Astrocyte of the spinal cord (primary cell): Measurements from ENCODE around the gene GNS.
A peak's percentile ranks its signal among the peaks of the same experiment; 100 is the strongest.

ENCODE experiments used
- DNase-seq: peaks from one replicate; pipeline ENCODE4 v3.0.0; 2011; ENCODE audit warnings: low read depth, low spot score
- H3K4me3 ChIP-seq: 2 replicates; pipeline ENCODE4 v1.5.1; 2011; ENCODE audit warnings: low read depth, mild to moderate bottlenecking, low read length, moderate library complexity
- in situ Hi-C: cut with HindIII; loops from 2 replicates; pipeline ENCODE4 v1.10.0; 2017; ENCODE audit warnings: low sequenced_read_pairs
- TF ChIP-seq, protein P1 (sequence below): IDR thresholded peaks from 2 replicates; pipeline ENCODE4 v1.5.1; 2012; ENCODE audit warnings: low read depth, mild to moderate bottlenecking, low read length, inconsistent platforms

GNS gene

DNA sequence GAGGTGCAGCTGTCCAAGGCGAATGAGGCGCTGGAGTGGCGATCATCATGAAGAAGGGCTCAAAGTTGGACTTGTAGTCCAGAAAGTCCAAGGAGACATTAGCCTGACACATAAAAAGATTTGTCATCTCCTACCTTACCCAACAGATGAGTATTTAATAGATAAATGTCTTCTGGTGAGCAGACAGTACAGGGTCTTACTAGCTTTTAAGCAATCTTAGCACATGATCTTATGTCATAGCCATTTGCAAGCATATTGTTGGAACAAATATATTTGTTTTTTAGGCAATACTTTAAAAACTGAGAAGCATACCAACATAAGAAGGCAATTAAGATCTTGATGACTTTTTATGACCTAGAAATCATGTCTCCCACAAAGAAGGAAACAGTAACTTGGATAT lies 16.0 kb downstream of the GNS start:
- no peak overlapping the region for H3K4me3 ChIP-seq
- TF ChIP-seq, protein P1, sequence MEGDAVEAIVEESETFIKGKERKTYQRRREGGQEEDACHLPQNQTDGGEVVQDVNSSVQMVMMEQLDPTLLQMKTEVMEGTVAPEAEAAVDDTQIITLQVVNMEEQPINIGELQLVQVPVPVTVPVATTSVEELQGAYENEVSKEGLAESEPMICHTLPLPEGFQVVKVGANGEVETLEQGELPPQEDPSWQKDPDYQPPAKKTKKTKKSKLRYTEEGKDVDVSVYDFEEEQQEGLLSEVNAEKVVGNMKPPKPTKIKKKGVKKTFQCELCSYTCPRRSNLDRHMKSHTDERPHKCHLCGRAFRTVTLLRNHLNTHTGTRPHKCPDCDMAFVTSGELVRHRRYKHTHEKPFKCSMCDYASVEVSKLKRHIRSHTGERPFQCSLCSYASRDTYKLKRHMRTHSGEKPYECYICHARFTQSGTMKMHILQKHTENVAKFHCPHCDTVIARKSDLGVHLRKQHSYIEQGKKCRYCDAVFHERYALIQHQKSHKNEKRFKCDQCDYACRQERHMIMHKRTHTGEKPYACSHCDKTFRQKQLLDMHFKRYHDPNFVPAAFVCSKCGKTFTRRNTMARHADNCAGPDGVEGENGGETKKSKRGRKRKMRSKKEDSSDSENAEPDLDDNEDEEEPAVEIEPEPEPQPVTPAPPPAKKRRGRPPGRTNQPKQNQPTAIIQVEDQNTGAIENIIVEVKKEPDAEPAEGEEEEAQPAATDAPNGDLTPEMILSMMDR, result no peak
- in situ Hi-C loops, result no loop called here
- no peak for DNase-seq

DNA sequence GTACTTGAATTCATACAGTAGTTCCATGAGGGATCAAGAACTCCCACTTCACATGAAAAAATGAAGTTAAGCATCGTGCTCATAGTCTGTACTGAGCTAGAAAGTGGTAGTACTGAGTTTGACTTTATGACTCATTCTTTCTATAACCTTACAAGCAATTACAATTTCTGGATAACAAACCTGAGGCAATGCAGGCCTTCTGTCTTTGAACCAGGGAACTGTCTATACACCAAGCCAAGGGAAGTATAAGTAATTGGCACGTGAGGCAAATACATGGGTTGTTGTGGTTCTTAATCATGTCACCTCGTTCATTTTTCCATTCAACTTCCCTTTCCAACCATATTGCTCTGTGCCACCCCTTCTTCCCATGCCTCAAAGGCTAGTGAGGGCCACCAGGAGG lies 16.8 kb downstream of the GNS start:
- TF ChIP-seq, protein P1, result no peak
- no peak for DNase-seq
- in situ Hi-C loops, result no loop called here
- no peak overlapping the region for H3K4me3 ChIP-seq

DNA sequence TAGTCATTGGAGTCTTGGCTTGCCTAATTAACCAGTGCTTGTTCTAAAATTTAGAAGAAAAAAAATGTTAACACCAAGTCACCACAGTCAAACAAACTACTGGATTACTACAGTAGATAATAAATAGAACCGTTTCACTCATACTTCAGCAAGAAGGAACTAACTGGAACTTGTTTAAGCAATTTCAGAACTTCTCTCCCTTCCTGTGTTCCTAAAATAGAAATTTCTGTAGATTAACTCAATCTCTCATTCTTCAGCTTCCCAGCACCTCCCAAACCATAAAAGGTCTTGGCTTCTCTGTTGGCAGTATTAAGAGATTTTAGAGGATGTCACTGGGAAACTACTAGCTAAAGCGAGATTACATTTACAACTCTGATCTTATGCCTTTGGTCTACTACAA lies 18.6 kb downstream of the GNS start:
- TF ChIP-seq, protein P1, result no peak
- H3K4me3 ChIP-seq, result no peak overlapping the region
- in situ Hi-C loops, result no loop called here
- DNase-seq, result no peak

DNA sequence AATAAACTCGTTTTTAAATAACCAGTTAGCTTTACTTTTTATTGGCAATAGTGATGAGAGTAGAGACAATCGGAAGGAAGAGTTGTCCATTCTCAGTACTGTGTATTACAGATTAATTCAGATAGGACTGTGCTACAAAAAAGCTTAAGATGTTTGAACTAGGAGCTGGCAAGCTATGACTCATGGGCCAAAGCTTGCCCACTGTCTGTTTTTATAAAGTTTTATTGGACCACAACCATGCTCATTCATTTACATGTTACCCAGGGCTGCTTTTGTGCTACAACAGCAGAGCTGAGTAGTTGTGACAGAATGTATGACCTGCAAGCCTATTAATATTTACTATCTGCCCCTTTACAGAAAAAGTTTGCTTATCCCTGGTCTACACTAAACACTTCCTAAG lies 19.4 kb downstream of the GNS start:
- no peak overlapping the region for H3K4me3 ChIP-seq
- DNase-seq, result peak; percentile 13
- in situ Hi-C loops, result no loop called here

DNA sequence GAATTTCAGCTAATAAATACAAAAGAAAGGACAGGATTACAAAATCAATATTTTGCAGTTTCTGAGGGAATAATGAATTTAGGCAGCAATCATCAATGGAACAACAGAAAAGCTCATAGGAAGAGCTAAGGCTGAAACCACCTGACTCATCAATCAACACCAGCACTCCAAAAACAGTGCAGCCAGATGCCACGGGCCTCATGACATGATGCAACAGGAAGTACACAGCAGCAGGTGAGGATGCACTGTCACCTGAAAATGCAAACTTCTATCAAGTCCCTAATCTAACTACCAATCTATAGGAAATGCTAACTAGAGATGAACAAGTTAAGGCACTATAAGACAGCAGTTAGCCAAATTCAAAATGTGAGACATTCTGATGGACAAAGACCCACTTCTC lies 21.7 kb downstream of the GNS start:
- DNase-seq, result no peak
- no peak overlapping the region for H3K4me3 ChIP-seq
- TF ChIP-seq, protein P1, result no peak
- in situ Hi-C loops, result no loop called here

More for the DNA sequence above, 19.4 kb downstream of the GNS start:
- TF ChIP-seq, protein P1, result no peak

DNA sequence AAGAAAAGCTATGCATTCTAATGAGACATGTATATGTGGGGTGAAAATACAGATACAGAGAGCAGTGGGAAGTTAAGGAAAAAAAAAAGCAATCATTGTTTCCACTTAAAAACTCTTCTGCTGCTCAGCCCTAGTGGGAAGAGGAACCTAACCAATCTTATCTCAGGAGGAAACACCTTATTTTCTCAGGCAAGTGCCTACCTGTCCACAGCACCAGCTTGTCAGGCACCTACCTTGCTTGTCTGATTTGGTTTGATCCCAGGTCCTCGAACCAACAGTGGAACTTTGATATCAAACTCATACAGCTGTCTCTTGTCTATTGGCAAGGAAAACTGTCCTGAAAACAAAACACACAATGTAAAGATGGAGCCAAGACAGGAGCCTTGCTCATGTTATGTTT lies 22.4 kb downstream of the GNS start:
- no peak for DNase-seq
- in situ Hi-C loops, result no loop called here
- TF ChIP-seq, protein P1, result no peak
- H3K4me3 ChIP-seq, result no peak overlapping the region

DNA sequence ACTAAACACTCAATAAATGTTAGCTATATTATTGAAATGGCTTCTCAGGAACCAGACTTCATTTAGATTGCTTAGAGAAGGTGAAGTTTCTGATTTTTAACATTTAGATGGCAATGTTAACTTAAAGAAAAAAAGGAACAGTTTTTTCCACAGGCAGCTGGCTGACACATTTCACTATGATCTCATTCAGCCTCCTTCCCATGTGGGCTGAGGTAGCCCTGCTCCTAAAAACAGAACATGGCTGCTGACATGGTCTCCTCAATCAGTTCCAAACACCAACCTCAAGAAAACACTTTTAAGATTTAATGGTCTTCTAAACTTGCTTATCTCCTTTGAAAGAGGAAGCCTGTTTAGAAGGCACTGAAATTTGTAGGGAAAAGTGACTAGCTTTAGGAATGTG lies 23.8 kb downstream of the GNS start:
- DNase-seq, result no peak
- H3K4me3 ChIP-seq, result no peak overlapping the region
- in situ Hi-C loops, result no loop called here
- TF ChIP-seq, protein P1, result no peak
